Spleen (tissue), 11 donors: ENCODE measurements around the gene SNX2. TPM values are rescaled to one million over a fixed set of nuclear protein-coding genes. Genes with fewer than 3 reads are reported as not detected.
A peak's percentile ranks its signal among the peaks of the same experiment; 100 is the strongest.

Experiments
- DNase-seq: peaks from one replicate; pipeline ENCODE4 v3.0.0-alpha.2; 2020
- H3K27ac ChIP-seq, 8 donors: fragments of 200-600 bp; sonication (generic) in 7 of 8; 1 replicate in 4 of 8; 2 replicates in 4 of 8; pipeline versions ENCODE4 v1.5.0 to v1.8.0; 2016 to 2021; ENCODE audit warnings: inconsistent platforms in 4 of 8, mild to moderate bottlenecking in 4 of 8, moderate library complexity in 1 of 8
- H3K27me3 ChIP-seq, 7 donors: fragments of 200-600 bp; sonication (generic) in 6 of 7; replicated peaks in 1 of 7; 1 replicate in 4 of 7; 2 replicates in 3 of 7; pipeline versions ENCODE4 v1.5.0 to v1.8.0; 2016 to 2021; ENCODE audit warnings: inconsistent platforms in 3 of 7, mild to moderate bottlenecking in 1 of 7
- H3K36me3 ChIP-seq, 6 donors: fragments of 200-600 bp; sonication (generic) in 5 of 6; 1 replicate in 4 of 6; 2 replicates in 2 of 6; pipeline versions ENCODE4 v1.5.0 to v1.8.0; 2016 to 2021; ENCODE audit warnings: inconsistent platforms in 2 of 6
- H3K4me1 ChIP-seq, 6 donors: fragments of 200-600 bp; sonication (generic) in 5 of 6; 1 replicate in 3 of 6; 2 replicates in 3 of 6; pipeline versions ENCODE4 v1.5.0 to v1.8.0; 2016 to 2021; ENCODE audit warnings: inconsistent platforms in 3 of 6
- H3K4me3 ChIP-seq, 8 donors: fragments of 200-600 bp; sonication (generic) in 7 of 8; 1 replicate in 4 of 8; 2 replicates in 4 of 8; pipeline versions ENCODE4 v1.5.0 to v1.8.0; 2016 to 2021; ENCODE audit warnings: inconsistent platforms in 4 of 8, mild to moderate bottlenecking in 4 of 8, moderate library complexity in 2 of 8
- H3K9me3 ChIP-seq, 8 donors: fragments of 200-600 bp; sonication (generic) in 7 of 8; 1 replicate in 4 of 8; 2 replicates in 4 of 8; pipeline versions ENCODE4 v1.5.0 to v1.8.0; 2016 to 2021; ENCODE audit warnings: inconsistent platforms in 4 of 8
- CTCF ChIP-seq, 11 experiments: fragments of 200-600 bp in 7 of 11; fragments of 450-650 bp in 4 of 11; sonication (generic) in 4 of 11; IDR thresholded peaks in 8 of 11; conservative IDR thresholded peaks in 3 of 11; 1 replicate in 7 of 11; 2 replicates in 4 of 11; pipeline versions ENCODE4 v1.4.0 to v1.8.0; 2016 to 2021; ENCODE audit warnings: antibody characterized with exemption in 11 of 11, inconsistent platforms in 4 of 11, mild to moderate bottlenecking in 1 of 11
- POLR2A ChIP-seq, 3 donors: fragments of 450-650 bp; IDR thresholded peaks; one replicate each; pipeline ENCODE4 v1.5.1; 2017; ENCODE audit warnings: antibody characterized with exemption in 3 of 3, mild to moderate bottlenecking in 1 of 3
- POLR2AphosphoS5 ChIP-seq, 3 donors: sonication (generic); formaldehyde crosslinking; IDR thresholded peaks; one replicate each; pipeline ENCODE4 v1.5.1; 2017; ENCODE audit warnings: antibody characterized with exemption in 3 of 3
- WGBS, 5 donors: extraction: QIAGEN DNeasy Blood & Tissue Kit in 3 of 5; methylation state at CpG; one replicate each; pipeline versions ENCODE4 v1.1.5 to v1.1.7; 2013 to 2018; 5-methylcytosine and 5-hydroxymethylcytosine counted together
- intact Hi-C: fragments of 100-400 bp; cut with DNase I; formaldehyde crosslinking; loops from one replicate; pipeline ENCODE4 v1.15.0; 2023; ENCODE audit warnings: low total_unique reads
- polyA plus RNA-seq, 3 donors: library from polyadenylated mRNA; stranded (reverse); fragments of 200-250 nt; gene quantifications; one replicate each; pipeline ENCODE4 v1.2.1, GENCODE V29; 2013
- total RNA-seq, 7 donors: library from RNA; depleted of rRNA in 3 of 7; stranded (reverse); fragments of >200 nt in 3 of 7; fragmentation: NEBNext Ultra II Directional in 4 of 7; extraction: Animal tissue kit (Norgen Biotek cat#: 25700) in 4 of 7; gene quantifications; one replicate each; pipeline versions ENCODE4 v1.1.0 to v1.2.1, GENCODE V29; 2016 to 2021
- donor health status: healthy with polysubstance abuse.
- donor health status: DM: no; HTN: no; CAD: no; lungs with moderate emphysema.
- donor health status: DM: no; HTN: no; CAD: no.
- donor health status: Bipolar disorder and iron deficiency.
- donor health status: healthy.
- donor health status: DM: no; HTN: no; CAD: no.
- donor health status: DM: yes; HTN: yes; CAD: no.

The SNX2 gene
- total and polyA plus RNA-seq, 10 donors, result 69.0 to 158 (median 132) TPM

- H3K4me3 ChIP-seq, result peak overlapping the region in 3 of 8 donors; percentile 85 to 90 (median 89)
- H3K27me3 ChIP-seq, result no peaks in the 10 kb centered on the region
- no peaks in the 10 kb centered on the region for H3K9me3 ChIP-seq
- WGBS, 5 donors, result 92 to 96% (median 95%) methylated on average over 4 of the region's 4 CpGs
- H3K4me1 ChIP-seq, result peaks cover 18 to 86% (median 57%) of the 10 kb centered on the region in 6 donors
- peak overlapping the region in 1 of 8 donors; percentile 93 for H3K27ac ChIP-seq
- peaks cover 0 to 21% (median 0%) of the 10 kb centered on the region in 6 donors for H3K36me3 ChIP-seq
- intact Hi-C loops, result no loop called here
- no peak for DNase-seq
- TF ChIP-seq CTCF (IDR thresholded peaks at IDR 0.05 in 8 of 11, conservative IDR thresholded peaks at IDR 0.05 in 3 of 11), result no peak
- TF ChIP-seq POLR2A (IDR thresholded peaks at IDR 0.05), result no peak
Measured at GRCh38 chr5:122778157-122778556, 3.3 kb downstream of the SNX2 start.

- WGBS, 5 donors, result 85 to 96% (median 93%) methylated on average over 4 of the region's 4 CpGs
- Histone ChIP-seq H3K4me3 (peak overlapping the region in 1 of 8 donors; percentile 89), H3K27ac (peak overlapping the region in 2 of 8 donors; percentile 34 to 49), H3K9me3 (no peaks in the 10 kb centered on the region), H3K27me3 (no peaks in the 10 kb centered on the region), H3K36me3 (peaks cover 0 to 21% (median 0%) of the 10 kb centered on the region in 6 donors), H3K4me1 (peaks cover 18 to 90% (median 60%) of the 10 kb centered on the region in 6 donors)
- TF ChIP-seq POLR2AphosphoS5 (IDR thresholded peaks at IDR 0.05) (no peak), POLR2A (IDR thresholded peaks at IDR 0.05) (no peak), CTCF (IDR thresholded peaks at IDR 0.05 in 8 of 11, conservative IDR thresholded peaks at IDR 0.05 in 3 of 11) (no peak)
- intact Hi-C loops, result no loop called here
- no peak for DNase-seq
Measured at GRCh38 chr5:122779451-122779850, 4.6 kb downstream of the SNX2 start.

GRCh38 chr5:122780296-122780695 lies 5.4 kb downstream of the SNX2 start:
- Histone ChIP-seq H3K27ac (peak overlapping the region in 3 of 8 donors; percentile 19 to 49 (median 34)), H3K36me3 (peaks cover 0 to 24% (median under 1%) of the 10 kb centered on the region in 6 donors), H3K4me3 (peak overlapping the region in 1 of 8 donors; percentile 17), H3K9me3 (peaks cover 0 to 8% (median 4%) of the 10 kb centered on the region in 8 donors), H3K27me3 (no peaks in the 10 kb centered on the region), H3K4me1 (peaks cover 18 to 95% (median 58%) of the 10 kb centered on the region in 6 donors)
- no peak for TF ChIP-seq CTCF (IDR thresholded peaks at IDR 0.05 in 8 of 11, conservative IDR thresholded peaks at IDR 0.05 in 3 of 11)
- TF ChIP-seq POLR2A (IDR thresholded peaks at IDR 0.05), result no peak
- TF ChIP-seq POLR2AphosphoS5 (IDR thresholded peaks at IDR 0.05), result no peak
- DNase-seq, result no peak
- WGBS, 5 donors, result 77 to 87% (median 80%) methylated on average over 4 of the region's 4 CpGs
- intact Hi-C loops, result no loop called here

- DNase-seq, result no peak
- 0 to 100% (median 97%) methylated on average over 1 of the region's 1 CpG for WGBS, 5 donors
- Histone ChIP-seq H3K27me3 (no peaks in the 10 kb centered on the region), H3K36me3 (peaks cover 0 to 28% (median 2%) of the 10 kb centered on the region in 6 donors), H3K4me1 (peaks cover 18 to 93% (median 52%) of the 10 kb centered on the region in 6 donors), H3K4me3 (no peak overlapping the region), H3K9me3 (peaks cover 0 to 20% (median 12%) of the 10 kb centered on the region in 8 donors), H3K27ac (no peak overlapping the region)
- intact Hi-C loops, result no loop called here
- TF ChIP-seq POLR2AphosphoS5 (IDR thresholded peaks at IDR 0.05) (no peak), CTCF (IDR thresholded peaks at IDR 0.05 in 8 of 11, conservative IDR thresholded peaks at IDR 0.05 in 3 of 11) (no peak), POLR2A (IDR thresholded peaks at IDR 0.05) (no peak)
Measured at GRCh38 chr5:122781465-122781864, 6.6 kb downstream of the SNX2 start.
